Right ventricle myocardium inferior (tissue), 1 donor: ENCODE data around the gene PPOX. TPM values are rescaled to one million over a fixed set of nuclear protein-coding genes. Genes with fewer than 3 reads are reported as not detected.

Source experiments
- ATAC-seq: fragments of 200-7000 bp; cut with Tn5 transposase; one replicate; pipeline ENCODE4 v1.9.1; 2020; ENCODE audit warnings: mild to moderate bottlenecking, moderate library complexity
- DNase-seq: peaks from one replicate; pipeline ENCODE4 v3.0.0; 2021; ENCODE audit errors: missing footprints
- intact Hi-C: fragments of 100-400 bp; cut with DNase I; formaldehyde crosslinking; loops from one replicate; pipeline ENCODE4 v1.11.0; 2022
- total RNA-seq: library from RNA; stranded (reverse); fragmentation: NEBNext Ultra II Directional; extraction: Animal tissue kit (Norgen Biotek cat#: 25700); gene quantifications from one replicate; pipeline ENCODE4 v1.2.1, GENCODE V29; 2021
- donor health status: DM: no; HTN: yes; CAD: no; lungs with severe emphysema.

PPOX gene
- total RNA-seq, 1 donor from 2014 or later, result 13.5 TPM

DNA sequence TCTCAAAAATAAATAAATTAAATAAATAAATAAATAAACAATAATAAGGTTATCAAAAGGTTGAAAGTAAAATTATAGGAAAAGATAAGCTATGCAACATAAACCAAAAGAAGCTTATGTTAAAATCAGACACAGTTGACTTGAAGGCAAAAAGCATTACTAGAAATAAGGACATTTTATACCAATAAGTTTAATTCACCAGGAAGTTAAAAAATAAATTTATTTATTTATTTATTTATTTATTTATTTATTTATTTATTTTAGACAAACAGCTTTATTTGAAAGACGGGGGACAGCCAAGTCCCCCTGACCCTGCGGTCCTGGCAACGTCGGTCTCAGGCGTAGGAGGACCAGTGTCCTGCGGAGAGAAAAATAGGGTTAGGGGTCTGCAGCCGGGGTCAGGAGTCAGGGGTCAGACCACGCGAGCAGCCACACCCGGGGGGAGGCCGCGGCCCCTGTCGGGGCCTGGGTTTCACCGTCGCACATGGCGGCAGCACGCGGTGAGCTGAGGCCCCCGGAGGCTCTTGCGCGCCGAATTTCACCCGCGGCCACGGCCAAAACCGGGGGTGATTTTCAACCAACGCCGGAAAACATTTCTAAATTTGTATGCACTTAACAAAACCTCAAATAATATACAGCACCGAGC lies 25.3 kb upstream of the PPOX start:
- DNase-seq (no peak), ATAC-seq (no peak)
- intact Hi-C loops, result no loop called here

DNA sequence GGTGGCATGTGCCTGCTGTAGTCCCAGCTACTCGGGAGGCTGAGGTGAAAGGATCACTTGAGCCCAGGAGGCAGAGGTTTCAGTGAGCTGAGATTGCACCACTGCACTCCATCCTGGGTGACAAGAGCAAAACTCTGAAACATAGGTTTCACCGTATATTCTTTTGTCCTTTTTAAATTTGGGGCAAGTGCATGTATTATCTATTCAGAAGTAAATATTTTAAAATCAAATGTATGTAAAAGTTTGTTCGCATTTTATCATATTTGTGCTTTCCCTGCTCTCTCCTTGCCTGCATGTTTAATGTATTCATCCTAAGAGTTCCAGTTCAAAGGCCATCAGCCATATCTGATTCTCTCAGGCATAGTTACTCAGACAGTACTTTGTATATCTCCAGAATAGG lies 20.4 kb upstream of the PPOX start:
- DNase-seq (no peak), ATAC-seq (no peak)
- intact Hi-C loops, result no loop called here

DNA sequence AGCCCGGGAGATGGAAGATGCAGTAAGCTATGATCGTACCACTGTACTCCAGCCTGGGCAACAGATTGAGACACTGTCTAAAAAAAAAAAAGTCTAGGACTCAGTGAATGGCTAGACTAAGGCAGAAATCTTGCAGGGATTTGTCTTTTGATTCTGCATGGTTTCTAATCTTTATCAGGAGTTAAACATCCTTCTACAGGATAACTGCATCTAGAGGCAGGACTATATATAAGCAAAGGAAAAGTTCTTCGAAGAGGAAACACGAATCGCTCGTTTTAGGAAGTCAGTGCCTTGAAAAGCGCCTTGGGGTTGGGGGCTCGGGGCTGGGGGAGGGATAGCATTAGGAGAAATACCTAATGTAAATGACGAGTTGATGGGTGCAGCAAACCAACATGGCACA lies 13.1 kb upstream of the PPOX start:
- intact Hi-C loops, result loop anchor here (2.0 kb wide), 1 partner anchor 20 kb away; the partner anchor contains the start of gene DEDD
- no peak for ATAC-seq
- DNase-seq, result no peak

DNA sequence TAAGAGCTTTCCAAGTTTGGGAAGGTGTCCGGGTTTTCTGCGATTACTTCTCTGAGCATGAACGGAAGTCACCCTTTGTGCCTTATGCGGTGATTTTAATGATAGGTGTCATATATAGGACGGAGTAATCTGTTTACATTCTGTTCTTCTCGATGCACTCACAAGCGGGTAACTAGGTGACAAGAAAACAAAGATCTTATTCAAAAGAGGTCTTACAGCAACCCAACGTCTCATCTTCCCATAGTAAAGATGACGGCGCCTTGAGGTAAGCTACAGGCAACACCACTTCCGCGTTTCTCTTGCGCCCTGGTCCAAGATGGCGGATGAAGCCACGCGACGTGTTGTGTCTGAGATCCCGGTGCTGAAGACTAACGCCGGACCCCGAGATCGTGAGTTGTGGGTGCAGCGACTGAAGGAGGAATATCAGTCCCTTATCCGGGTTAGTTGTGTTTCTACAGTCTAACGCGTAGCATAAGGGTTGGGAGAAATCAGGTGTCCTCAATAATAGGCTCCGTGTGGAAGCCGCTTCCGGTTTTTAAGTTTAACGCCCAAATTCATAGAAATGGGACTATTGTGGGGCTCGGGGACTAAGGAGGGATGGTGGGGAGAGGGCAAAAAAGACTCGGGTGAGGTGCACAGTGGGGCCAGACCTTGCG lies 12.4 kb upstream of the PPOX start, which contains the start of gene UFC1:
Gene UFC1 (plus strand): TSS at position 297 of the 656 bp plus-strand sequence. CDS start 20 bp downstream, at position 317.
- intact Hi-C loops, result loop anchor here (2.0 kb wide), 1 partner anchor 21 kb away; the partner anchor contains the start of gene DEDD
- peak; percentile 92 for DNase-seq
- peak; percentile 92 for ATAC-seq

DNA sequence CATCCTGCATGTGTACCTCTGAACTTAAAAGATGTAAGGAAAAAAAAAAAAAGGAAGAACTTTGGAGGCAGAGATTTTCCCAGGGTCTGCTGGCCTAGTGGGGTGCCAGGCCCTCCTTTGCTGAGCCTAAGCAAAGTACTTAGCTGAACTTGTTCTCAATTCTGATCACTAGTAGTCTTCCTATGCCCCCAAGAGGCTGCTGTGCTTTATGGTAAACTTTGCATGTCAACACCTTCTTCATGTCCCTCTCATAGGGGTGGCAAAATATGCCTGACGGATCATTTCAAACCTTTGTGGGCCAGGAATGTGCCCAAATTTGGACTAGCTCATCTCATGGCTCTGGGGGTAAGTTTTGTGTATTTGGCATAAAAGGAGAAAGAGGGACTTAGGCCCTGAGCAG lies 8.4 kb upstream of the PPOX start:
- intact Hi-C loops, result no loop called here
- no peak for ATAC-seq

DNA sequence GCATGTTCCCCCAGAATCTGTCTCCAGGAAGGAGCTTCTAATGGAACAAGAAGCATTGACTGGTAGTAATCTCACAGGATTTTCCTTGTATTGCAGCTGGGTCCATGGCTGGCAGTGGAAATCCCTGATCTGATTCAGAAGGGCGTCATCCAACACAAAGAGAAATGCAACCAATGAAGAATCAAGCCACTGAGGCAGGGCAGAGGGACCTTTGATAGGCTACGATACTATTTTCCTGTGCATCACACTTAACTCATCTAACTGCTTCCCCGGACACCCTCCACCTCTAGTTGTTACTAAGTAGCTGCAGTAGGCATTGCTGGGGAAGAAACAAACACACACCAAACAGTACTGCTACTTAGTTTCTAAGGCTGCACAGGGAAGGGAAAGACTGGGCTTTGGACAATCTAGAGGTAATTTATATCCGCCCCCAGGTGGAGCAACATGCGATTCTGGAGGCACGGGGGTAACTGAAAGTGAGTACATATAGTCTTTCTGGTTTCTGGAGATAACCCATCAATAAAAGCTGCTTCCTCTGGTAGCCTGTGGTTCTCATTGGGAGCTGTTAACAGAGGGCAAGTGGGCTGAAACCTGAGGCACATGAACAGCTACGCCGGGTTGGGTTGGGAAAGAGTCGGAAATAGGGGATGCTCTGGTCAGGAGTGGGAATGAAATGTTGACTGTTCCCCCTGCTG lies 7.8 kb upstream of the PPOX start:
- no peak for DNase-seq
- intact Hi-C loops, result no loop called here
- no peak for ATAC-seq

More for the DNA sequence above, 8.4 kb upstream of the PPOX start:
- DNase-seq, result no peak

DNA sequence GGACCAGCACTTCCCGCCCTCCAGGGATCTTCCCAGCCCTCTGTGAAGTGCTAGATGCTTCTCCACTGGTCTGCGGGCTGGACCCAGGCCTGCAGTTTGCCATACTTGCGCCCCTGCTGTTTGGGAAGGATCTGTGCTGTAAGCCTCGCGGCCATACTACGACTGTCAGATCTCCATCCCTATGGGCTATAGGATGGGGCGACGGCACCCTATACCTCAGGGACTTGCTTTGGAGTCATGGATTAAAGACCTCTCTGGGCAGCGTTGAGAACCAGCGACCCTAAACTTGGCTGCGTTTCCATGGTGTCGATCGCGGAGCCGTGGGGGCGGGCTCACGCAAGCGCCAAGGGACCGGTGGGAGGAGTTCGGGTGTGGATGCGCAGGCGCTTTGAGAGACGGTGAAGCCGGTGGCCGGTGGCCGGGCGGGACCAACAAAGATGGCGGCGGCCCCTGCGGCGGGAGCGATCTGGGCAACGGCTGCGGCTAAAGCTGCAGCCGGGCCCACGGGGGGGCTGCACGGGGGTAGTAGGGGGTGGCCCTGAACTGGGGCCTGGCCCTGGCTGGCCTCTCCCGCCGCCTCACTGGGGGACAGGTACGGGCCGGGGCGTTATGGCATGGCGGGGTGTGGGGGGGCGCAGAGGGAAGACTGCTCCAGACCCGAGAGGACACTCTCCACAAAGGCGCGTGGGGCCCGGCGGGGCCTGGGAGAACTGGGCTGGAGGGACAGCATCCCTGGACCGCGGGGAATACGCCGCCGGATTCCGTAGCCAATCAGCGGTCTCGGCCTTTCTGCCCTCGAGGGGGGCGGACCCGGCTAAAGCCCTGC lies 6.9 kb upstream of the PPOX start, which contains the start of gene USP21:
Gene USP21 (plus strand): TSS at position 414 of the 826 bp plus-strand sequence. CDS start 1,141 bp downstream, outside the sequence.
- ATAC-seq, result peak; percentile 94
- DNase-seq, result peak; percentile 97
- intact Hi-C loops, result no loop called here

DNA sequence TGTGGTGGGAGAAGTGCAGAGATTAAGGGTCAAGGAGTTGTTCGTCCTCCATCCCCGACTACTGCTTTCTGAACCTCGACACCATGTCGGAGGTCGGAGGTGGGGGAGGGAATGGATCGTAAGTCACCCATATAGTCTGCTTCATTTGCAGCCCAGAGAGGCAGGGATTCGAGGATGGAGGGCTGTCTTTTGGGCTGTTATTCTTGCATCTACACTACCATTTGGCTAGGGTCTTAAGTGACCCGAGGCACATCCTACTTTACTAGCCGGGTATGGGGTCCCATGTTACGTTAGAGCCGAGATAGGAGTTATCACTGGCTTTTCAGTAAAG lies 6.3 kb upstream of the PPOX start:
- intact Hi-C loops, result no loop called here
- DNase-seq, result no peak
- ATAC-seq, result no peak

DNA sequence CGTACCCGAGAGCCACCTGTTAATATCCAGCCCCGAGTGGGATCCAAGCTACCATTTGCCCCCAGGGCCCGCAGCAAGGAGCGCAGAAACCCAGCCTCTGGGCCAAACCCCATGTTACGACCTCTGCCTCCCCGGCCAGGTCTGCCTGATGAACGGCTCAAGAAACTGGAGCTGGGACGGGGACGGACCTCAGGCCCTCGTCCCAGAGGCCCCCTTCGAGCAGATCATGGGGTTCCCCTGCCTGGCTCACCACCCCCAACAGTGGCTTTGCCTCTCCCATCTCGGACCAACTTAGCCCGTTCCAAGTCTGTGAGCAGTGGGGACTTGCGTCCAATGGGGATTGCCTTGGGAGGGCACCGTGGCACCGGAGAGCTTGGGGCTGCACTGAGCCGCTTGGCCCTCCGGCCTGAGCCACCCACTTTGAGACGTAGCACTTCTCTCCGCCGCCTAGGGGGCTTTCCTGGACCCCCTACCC lies 5.5 kb upstream of the PPOX start:
- ATAC-seq (no peak), DNase-seq (no peak)
- intact Hi-C loops, result no loop called here

DNA sequence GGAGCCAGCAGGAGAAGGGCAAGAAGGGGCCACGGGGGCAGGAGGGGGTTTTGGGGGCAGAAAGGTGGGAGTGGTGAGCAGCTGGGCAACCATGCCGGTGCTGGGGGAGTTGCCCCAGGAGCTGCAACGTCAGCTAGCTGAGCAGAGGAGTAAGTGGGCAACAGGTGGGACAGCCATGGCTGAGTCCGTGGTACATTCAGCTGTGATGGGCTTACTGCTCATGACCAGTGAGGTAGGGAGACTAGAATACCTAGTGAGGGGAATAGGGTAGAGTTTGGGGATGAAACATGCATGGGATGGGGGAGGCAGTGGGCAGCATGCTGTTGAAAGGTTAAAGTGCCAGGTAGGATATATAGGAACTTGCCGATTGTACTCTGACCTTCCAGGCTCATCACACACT lies 4.6 kb upstream of the PPOX start:
- DNase-seq (no peak), ATAC-seq (no peak)
- intact Hi-C loops, result no loop called here

DNA sequence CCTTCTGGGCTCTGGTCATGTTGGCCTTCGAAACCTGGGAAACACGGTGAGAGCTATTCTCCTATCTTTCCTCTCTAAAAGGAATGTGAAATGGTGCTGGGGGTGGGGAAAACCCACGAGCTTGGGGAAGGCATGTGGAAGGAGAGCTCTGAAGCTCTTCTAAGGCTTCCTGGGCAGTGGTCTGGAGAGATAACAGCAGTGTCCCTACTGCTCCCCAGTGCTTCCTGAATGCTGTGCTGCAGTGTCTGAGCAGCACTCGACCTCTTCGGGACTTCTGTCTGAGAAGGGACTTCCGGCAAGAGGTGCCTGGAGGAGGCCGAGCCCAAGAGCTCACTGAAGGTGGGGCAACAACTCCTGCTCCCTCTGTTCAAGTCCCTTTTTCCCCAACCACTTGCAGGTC lies 4.2 kb upstream of the PPOX start:
- intact Hi-C loops, result no loop called here
- DNase-seq (no peak), ATAC-seq (no peak)

DNA sequence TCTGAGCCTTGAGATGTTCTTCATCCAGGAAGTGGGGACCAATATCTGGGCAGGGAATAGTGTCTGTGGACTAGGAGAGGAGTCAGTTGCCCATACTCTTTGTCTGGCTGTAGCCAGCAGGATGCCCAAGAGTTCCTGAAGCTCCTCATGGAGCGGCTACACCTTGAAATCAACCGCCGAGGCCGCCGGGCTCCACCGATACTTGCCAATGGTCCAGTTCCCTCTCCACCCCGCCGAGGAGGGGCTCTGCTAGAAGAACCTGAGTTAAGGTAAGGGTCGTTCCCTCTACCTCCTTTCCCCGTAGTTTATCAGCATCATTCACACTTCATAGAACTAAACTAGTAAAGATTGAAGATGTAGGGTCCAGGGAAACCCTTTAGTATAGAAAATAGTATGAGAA lies 3.4 kb upstream of the PPOX start:
- ATAC-seq, result no peak
- DNase-seq, result no peak
- intact Hi-C loops, result no loop called here

DNA sequence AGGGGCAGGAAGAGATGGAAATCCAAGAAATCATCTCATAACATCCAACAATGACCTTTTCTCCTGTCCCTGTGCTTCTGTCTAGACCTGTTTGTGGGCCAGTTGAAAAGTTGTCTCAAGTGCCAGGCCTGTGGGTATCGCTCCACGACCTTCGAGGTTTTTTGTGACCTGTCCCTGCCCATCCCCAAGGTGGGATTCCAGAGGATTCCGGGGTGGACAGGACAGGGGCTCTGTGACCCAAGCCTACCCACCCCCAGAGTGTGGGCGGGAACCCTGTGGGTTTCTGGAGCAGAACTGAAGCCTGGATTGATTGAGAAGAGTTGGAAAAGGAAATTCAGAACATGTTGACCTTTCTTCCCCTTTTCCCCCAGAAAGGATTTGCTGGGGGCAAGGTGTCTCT lies 2.4 kb upstream of the PPOX start:
- ATAC-seq (no peak), DNase-seq (no peak)
- intact Hi-C loops, result no loop called here

DNA sequence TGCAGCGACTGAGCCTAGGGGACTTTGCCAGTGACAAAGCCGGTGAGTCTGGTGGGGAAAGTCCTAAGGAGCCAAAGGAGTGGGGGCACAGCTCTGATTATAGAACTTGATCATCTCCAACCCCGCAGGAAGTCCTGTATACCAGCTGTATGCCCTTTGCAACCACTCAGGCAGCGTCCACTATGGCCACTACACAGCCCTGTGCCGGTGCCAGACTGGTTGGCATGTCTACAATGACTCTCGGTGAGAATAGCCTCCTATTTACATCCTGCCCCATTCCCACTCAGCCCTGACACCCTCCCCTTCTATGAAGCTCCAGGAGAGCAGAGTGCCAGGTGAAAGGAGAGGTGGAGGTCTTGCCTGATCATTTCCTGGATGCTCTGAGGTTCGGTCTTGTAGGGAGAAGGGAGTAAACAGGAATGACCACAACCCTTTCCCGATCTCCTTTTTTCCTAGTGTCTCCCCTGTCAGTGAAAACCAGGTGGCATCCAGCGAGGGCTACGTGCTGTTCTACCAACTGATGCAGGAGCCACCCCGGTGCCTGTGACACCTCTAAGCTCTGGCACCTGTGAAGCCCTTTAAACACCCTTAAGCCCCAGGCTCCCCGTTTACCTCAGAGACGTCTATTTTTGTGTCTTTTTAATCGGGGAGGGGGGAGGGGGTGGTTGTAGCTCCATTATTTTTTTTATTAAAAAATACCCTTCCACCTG lies 1.2 kb upstream of the PPOX start:
- DNase-seq (no peak), ATAC-seq (no peak)
- intact Hi-C loops, result no loop called here

DNA sequence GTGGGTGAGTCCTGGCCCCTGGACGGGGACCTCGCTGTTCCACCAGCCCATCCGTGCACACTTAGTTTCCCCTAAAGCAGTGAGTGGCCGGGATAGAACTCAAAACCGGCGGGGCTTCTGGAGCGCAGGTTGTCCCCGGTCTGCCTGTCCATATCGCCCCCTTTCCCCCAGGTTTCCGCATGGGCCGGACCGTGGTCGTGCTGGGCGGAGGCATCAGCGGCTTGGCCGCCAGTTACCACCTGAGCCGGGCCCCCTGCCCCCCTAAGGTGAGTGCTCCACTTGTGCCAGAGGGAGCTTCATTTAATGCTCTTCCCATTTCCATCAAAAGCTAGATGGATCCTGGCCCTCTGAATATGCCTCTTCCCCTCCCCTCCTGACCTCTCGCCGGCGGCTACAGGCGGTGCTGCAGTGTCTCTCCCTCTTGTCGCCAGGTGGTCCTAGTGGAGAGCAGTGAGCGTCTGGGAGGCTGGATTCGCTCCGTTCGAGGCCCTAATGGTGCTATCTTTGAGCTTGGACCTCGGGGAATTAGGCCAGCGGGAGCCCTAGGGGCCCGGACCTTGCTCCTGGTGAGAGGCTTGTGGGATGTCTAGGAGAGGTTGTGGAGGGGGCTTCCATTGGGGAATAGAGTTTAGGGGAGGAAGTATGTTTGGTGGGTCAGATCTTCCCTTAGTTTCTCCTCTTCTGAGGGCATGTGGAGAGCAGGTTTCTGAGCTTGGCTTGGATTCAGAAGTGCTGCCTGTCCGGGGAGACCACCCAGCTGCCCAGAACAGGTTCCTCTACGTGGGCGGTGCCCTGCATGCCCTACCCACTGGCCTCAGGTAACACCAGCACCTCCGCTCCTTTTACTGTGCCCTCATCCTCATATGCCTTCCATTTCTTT lies 683 bp downstream of the PPOX start:
- peak; percentile 70 for DNase-seq
- ATAC-seq, result no peak
- intact Hi-C loops, result no loop called here

DNA sequence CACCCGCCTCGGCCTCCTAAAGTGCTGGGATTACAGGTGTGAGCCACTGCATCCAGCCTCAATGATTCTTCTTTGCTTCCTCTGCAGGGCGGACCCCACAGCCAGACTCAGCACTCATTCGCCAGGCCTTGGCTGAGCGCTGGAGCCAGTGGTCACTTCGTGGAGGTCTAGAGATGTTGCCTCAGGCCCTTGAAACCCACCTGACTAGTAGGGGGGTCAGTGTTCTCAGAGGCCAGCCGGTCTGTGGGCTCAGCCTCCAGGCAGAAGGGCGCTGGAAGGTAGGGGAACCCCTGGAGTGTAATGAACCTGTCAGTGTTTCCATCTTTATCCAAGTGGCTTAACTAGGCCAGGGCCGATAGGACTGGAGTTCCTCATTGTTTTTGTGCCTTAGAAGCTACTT lies 2.7 kb downstream of the PPOX start:
- no peak for ATAC-seq
- intact Hi-C loops, result no loop called here
- DNase-seq, result no peak

DNA sequence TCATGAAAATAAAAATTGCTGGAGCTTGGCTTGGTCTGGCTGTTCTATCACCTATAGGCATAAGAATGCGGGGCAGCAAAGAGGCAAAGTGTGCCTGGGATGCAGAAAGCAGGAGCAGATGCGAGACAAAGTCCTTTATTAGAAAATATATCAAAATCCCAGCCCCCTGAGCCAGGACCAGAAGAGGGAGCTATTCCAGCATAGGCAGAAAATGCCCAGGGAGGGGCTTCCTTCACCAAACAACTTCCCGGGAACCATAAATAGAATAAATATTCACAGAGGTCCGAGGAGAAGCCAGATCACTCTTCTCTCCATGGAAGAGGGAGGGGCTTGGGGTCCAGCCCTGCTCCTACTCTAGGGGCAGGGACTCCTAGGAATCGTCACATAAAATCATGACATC lies 5.0 kb downstream of the PPOX start:
- ATAC-seq, result no peak
- DNase-seq, result no peak
- intact Hi-C loops, result no loop called here

DNA sequence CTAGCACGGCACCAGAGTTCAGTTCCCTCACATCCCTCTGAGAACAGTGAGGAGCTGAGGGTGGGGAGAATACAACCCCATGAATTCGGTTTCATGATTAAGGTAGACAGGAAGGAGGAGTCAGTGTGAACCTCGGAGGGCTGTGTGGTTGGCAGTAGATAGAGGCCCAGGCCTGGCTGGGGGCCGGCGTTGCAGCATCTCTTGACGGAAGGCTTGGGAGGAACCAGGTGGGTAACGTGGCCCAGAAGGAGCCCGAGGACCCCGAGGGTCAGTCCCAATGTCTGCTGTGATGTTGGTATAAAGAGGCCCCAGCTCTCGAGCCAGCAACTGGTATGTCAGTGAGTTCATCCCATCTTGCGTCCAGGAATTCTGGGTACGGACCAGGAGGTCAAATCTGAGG lies 5.5 kb downstream of the PPOX start:
- DNase-seq (no peak), ATAC-seq (no peak)
- intact Hi-C loops, result no loop called here
